ENCODE results near the gene CMTM5.

CMTM5 gene

DNA sequence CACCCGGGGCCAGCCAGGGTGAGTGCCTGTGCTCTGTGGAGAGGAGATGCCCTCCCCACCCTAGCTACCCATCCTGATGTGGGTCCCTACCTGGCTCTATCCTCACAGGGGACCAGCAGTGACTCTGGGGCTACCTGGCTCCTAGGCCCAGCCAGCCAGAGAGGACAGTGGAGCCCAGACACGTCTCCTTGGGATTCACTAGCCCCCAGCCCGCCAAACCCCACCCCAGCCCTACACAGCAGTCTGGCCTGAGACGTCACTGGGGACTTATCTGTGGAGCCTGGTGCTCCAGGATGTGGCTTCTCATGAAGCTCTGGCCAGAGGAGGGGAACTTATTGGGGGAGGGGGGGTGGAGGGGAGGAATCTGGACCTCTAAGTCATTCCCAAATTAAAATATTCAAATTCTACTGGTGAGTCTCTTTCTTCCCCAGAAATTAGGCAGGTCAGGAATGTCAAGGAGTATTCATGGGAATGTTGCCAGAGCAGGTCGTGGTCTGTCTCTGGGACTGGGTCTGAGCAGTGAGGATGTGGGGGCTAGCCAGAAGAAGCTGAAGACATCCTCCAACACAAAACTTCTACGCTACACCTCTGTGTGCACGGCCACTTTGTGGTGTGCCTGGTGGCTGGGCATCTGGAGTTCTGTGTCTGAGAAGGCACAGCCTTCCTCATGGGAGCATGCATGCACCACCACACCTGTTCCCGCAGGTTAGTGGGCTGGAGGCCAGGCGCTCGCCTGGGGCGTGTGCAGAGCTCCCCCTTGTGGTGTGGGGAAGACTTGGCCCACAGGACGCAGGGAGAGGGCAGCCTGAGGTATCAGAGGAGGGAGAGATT is 2.7 kb downstream of the CMTM5 start:
- DNase-seq (ENCODE audit: insufficient read length, low spot score), result peak; percentile 84
- TF ChIP-seq CTCF (IDR thresholded peaks at IDR 0.05; ENCODE audit: insufficient read depth, missing control alignments), result peak; percentile 92

GRCh38 chr14:23380197-23380914 is 3.5 kb downstream of the CMTM5 start:
- DNase-seq (ENCODE audit: insufficient read length, low spot score) (no peak), FAIRE-seq (no peak)
- TF ChIP-seq CTCF (IDR thresholded peaks at IDR 0.05; ENCODE audit: insufficient read depth, missing control alignments), result no peak

More for the DNA sequence above, 2.7 kb downstream of the CMTM5 start:
- FAIRE-seq, result no peak

- FAIRE-seq, result no peak
- no peak for TF ChIP-seq CTCF (IDR thresholded peaks at IDR 0.05; ENCODE audit: insufficient read depth, missing control alignments)
- no peak for DNase-seq (ENCODE audit: insufficient read length, low spot score)
Measured at GRCh38 chr14:23380976-23381375, 4.1 kb downstream of the CMTM5 start.

GRCh38 chr14:23381871-23382270 is 5.0 kb downstream of the CMTM5 start:
- DNase-seq (ENCODE audit: insufficient read length, low spot score) (no peak), FAIRE-seq (no peak)
- no peak for TF ChIP-seq CTCF (IDR thresholded peaks at IDR 0.05; ENCODE audit: insufficient read depth, missing control alignments)

DNA sequence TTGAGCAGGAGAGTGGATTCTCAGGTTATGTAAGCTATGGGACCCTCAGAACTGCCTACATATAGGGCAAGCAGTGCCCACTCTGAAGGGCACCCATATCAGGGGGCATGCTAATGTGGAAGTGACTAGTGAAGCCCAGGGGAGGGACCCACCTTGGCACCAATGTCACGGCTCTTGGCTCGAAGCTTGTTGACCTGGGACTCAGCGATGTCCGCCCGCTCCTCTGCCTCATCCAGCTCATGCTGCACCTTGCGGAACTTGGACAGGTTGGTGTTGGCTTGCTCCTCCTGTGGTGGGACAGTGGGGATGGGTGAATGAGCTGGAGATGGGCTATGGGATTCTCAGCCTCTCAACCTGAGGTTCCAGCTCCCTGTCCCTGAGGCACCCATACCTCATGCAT is 5.4 kb downstream of the CMTM5 start:
- TF ChIP-seq CTCF (IDR thresholded peaks at IDR 0.05; ENCODE audit: insufficient read depth, missing control alignments), result no peak
- no peak for FAIRE-seq
- no peak for DNase-seq (ENCODE audit: insufficient read length, low spot score)

DNA sequence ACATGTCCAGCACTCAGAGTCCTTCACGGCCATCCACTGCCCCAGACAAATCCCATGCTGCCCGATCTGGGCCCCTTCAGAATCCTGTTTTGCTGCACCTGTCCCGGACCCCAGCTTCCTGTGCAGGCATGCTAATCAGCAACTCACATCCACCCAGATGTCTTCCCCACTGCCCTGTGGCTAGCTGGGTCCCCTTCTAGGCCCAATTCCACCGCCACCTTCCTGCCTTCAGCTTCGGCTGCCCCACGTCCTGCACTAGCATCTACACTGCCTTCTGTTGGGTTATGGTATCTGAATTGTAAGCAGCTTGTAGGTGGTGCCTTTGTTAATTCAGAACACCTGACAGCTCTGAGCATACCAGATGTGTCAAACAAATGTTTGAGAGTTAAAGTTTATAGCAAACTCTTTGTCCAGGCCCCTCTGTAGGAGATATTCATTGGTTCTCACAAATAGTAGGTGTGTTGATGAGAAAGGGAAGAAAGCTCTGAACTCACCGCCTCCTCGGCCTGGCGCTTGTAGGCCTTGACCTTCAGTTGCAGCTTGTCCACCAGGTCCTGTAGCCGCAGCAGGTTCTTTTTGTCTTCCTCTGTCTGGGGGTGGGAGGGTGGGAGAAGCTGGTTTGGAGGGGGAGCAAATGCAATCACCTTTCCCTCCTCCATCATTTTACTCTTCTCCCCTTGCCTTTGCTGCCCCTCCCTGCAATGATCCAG is 6.0 kb downstream of the CMTM5 start:
- DNase-seq (ENCODE audit: insufficient read length, low spot score) (no peak), FAIRE-seq (no peak)
- no peak for TF ChIP-seq CTCF (IDR thresholded peaks at IDR 0.05; ENCODE audit: insufficient read depth, missing control alignments)

All from D721Med (cell line).